Islet precursor cell (in vitro differentiated cells): Measurements from ENCODE around the gene PRRC2A.

Experiments used
- DNase-seq: peaks from one replicate; pipeline ENCODE4 v3.0.0-alpha.2; 2018

The PRRC2A gene

DNA sequence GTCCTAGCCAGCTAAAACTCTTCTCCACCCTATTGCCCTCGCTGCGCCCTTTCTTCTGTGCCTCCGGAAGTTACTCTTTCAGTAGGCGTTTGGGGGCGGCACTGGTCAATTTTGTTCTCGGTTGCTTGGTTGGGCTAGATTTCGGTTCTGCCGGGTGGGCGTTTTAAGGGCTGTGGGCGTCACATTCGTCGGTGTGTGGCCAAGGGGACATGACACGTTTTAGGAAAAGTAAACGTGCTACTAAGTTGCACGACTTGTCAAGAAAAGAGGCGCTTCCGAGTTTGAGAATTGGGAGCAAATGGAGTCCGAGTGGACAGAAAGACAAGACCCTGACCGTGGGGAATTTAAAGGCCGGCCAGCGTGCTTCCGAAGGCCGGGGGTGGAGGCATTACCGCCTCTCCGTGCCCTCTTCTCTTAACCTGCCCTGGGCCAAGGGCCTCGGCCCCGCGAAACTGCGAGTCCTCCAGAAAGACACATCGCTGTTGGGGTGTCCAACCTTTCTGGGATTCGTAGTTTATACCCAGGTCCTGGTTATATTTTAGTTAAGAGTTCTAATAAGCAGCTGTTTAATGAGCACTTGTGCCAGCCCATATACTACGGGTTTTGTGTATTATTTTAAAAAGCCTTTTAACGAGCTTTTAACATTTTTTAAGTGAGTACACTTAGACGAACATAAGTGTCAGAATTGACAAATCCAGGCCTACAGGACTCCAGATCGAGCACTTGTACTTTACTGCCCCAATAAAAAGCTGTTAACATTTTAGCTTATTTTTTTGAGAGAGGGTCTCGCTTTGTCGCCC, 32.6 kb downstream of the PRRC2A start:
- peak; percentile 95 for DNase-seq

DNA sequence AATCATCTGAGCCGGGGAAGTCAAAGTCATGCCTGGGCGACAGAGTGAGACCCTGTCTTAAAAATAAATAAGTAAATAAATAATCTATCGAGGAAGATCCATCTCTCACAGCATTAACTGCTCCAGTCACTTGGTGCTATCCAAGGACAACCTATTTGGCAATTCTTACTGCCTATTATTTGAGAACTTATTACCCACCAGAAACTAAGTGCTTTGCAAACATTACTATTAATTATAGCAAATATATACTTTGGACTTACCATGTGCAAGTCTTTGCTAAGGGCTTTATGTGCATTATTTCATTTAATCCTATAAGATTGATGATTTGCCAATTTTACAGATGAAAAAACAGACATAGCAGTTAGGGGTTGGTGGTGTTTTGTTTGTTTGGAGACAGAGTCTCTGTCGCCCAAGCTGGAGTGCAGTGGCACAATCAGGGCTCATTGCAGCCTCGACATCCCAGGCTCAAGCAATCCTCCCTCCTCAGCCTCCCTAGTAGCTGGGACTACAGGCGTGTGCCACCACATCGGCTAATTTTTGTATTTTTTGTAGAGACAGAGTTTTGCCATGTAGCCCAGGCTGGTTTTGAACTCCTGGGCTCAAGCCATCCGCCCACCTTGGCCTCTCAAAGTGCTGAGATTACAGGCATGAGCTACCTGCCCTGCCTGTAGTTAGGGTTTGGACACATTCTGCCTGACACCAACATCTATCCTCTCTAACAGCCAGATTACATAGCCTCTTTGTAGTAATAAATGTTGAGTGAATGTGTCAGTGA, 34.2 kb downstream of the PRRC2A start:
- DNase-seq = no peak

- no peak for DNase-seq
Observed at GRCh38 chr6:31655349-31656237, 35.1 kb downstream of the PRRC2A start, which contains the start of gene APOM. Gene APOM (plus strand): TSS chr6:31655894. CDS start chr6:31655967, 73 bp downstream.

GRCh38 chr6:31657406-31658157, 37.1 kb downstream of the PRRC2A start:
- DNase-seq = no peak

- DNase-seq = no peak
Observed at GRCh38 chr6:31658158-31658688, 37.7 kb downstream of the PRRC2A start.

- DNase-seq = no peak
Observed at GRCh38 chr6:31658983-31659648, 38.6 kb downstream of the PRRC2A start.

DNA sequence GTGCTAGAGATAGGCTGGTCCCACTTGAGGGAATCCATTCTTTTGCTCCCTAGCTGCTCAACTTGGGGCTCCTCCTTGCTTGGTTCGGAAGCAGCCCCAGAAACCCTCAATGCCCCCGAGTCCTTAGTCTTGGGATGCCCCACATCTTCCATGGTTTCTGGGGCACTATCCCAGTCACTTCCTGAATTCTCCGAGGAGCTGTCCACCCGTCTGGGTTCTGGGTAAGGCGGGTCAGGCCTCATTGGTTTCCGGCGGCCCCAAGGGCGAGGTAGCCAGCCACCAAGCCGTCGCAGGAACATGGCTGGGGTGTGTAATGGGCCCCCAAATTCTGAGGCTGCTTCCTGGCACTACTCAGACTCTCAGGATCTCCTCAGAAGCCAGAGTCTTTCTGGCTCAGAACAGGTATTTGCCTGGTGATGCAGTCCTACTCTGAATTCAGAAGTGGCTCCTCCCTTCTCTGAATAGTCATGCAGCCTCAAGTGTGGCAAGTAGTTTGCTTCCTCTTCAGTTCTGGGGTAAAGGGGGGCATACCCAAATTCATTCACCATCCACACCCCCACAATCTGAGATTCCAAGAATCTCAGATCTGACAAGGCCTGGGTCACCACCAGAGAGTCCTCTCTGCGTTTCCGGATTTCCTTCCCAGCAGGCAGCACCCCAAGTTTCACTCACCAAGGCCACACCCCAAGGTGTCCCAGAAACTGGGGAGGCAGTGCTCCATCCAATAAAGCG, 39.3 kb downstream of the PRRC2A start:
- DNase-seq = no peak

GRCh38 chr6:31660381-31661261, 40.1 kb downstream of the PRRC2A start, which contains the start of gene C6orf47:
Gene C6orf47 (minus strand): TSS chr6:31660778. CDS start chr6:31659947, 831 bp downstream.
- DNase-seq = peak; percentile 88

DNA sequence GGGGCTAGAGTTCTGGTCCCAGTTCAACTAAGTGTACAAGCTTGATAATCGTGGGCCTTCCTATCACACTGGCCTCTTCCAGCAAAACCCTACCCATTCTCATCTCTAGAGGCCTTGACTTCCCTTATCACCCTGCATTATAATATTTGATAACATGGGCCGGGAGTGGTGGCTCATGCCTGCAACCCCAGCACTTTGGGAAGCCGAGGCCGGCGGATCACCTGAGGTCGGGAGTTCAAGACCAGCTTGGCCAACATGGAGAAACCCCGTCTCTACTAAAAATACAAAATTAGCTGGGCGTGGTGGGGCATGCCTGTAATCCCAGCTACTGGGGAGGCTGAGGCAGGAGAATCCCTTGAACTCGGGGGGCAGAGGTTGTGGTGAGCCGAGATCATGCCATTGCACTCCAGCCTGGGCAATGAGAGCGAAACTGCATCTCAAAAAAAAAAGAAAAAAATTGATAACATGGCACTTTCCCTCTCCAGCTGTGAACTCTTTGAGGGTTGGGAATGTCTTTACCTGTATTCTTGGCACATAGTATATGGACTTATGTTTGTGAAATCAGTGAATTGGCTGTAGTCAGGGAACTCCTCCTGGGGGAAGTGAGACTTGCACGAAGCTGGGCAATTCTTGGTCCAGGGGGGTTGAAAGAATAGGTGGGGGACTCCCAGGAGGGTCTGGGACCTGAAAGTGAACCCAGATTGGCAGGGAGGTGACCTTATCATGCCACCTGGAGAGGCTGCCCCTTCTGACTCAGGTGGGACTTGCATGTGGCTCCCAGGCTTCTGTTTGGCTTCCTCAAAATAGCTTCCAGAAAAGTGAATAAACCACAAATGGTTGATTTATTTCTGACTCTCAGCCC, 41.0 kb downstream of the PRRC2A start:
- DNase-seq = no peak

DNA sequence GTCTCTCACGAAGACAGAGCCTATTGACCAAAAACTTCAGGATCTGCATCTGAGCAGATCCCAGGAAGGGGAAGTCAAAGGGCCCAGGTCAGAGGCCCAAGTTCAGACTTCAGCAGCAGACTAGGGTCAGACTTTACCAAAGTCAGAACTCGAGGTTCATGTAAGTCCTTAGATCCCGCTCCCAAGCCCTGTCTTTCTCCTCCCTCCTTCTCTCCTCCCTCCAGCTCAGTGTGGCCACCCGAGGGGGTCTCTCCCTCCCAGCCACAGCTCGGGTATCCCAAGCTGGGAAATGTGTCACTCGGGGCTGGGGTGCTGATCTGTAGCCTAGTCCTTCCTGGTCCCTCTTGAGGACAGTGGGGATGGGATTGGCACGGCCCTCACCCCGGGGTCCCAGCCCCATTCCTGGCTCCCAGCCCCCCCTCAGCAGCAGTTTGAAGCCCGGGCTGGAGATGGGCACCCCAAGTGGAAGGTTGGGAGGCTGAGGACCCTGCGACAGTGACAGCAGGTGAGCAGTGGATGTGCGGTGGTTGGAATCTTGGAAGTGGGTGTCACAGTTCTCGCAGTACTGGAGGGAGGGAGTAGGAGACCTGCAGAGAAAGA, 41.7 kb downstream of the PRRC2A start:
- no peak for DNase-seq

GRCh38 chr6:31663126-31663960, 42.8 kb downstream of the PRRC2A start:
- no peak for DNase-seq

DNA sequence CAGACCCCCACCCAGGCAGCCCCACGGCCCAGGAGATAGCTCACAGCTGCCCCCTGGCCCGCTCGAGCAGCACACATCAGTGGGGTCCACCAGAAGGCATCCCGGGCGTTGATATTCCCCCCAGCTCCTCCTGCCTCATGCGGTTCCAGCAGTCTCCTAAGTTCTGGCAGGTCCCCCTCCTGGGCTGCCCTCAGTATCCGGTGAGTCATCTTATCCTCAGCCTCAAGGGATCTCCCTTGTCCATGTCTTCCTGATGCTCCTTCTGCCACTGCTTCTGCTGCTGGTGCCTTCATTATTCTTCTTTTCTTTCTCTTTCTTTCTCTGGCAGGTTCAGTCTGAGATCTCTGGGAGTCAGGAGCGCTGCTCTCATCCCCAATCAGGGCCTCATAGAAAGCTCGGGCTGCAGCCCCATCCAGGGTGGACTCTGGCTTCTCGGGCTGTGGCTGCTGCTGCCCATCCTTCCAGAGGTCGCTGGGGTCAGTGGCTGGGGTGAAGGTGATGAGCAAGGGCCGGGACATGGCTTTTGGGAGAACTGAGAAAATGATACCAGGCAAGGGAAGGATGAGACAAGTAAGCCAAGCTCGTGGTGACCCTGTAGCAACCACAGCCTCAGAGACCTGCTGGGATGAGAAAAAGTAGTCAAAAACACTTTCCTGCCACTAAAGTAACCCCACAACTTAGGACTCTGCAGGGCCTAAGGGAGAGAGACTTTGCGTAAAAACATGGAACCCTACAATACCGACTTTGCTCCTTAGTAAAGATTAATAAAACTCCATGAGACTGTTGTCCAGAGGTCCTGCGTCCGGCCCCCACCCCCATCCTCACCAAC, 43.7 kb downstream of the PRRC2A start:
- DNase-seq = peak; percentile 77

- peak; percentile 89 for DNase-seq
Observed at GRCh38 chr6:31664790-31665500, 44.4 kb downstream of the PRRC2A start, which contains the start of gene GPANK1. Gene GPANK1 (minus strand): TSS chr6:31664997. CDS start chr6:31664478, 519 bp downstream.

- DNase-seq = peak; percentile 99
Observed at GRCh38 chr6:31665501-31666336, 45.2 kb downstream of the PRRC2A start, which contains the start of gene CSNK2B. Gene CSNK2B (plus strand): TSS chr6:31666080. CDS start chr6:31666832, 752 bp downstream.
